ENCODE measurements around the gene ASB5. TPM values are rescaled to one million over a fixed set of nuclear protein-coding genes. Genes with fewer than 3 reads are reported as not detected.

Gene ASB5
- total RNA-seq, 6 experiments from 2014 or later, result 0.19 to 0.23 TPM; not detected in 4

- WGBS (ENCODE audit: insufficient coverage, low coverage, low lambda C conversion rate, missing lambda C conversion rate), result 71% methylated on average over 5 of the region's 5 CpGs
- no peak for TF ChIP-seq CTCF (IDR thresholded peaks at IDR 0.05)
- TF ChIP-seq POLR2A (IDR thresholded peaks at IDR 0.05), result no peak
- ATAC-seq (no peak), DNase-seq (no peak)
- intact Hi-C loops (cut with DNase I), result no loop called here
- Histone ChIP-seq H3K4me1 (no peaks in the 10 kb centered on the region), H3K4me3 (no peak overlapping the region), H3K27ac (no peak overlapping the region), H3K27me3 (no peaks in the 10 kb centered on the region), H3K36me3 (no peaks in the 10 kb centered on the region), H3K9me3 (no peaks in the 10 kb centered on the region)
Observed at GRCh38 chr4:176259330-176260090, 9.5 kb downstream of the ASB5 start.

GRCh38 chr4:176258135-176258534 lies 10.9 kb downstream of the ASB5 start:
- WGBS (ENCODE audit: insufficient coverage, low coverage, low lambda C conversion rate, missing lambda C conversion rate), result 59% methylated on average over 3 of the region's 3 CpGs
- ATAC-seq (no peak), DNase-seq (no peak)
- no peak overlapping the region for H3K4me3 ChIP-seq
- no peak overlapping the region for H3K27ac ChIP-seq
- H3K27me3 ChIP-seq, result no peaks in the 10 kb centered on the region
- no peaks in the 10 kb centered on the region for H3K9me3 ChIP-seq
- H3K4me1 ChIP-seq, result no peaks in the 10 kb centered on the region
- intact Hi-C loops (cut with DNase I), result no loop called here
- H3K36me3 ChIP-seq, result no peaks in the 10 kb centered on the region
- no peak for TF ChIP-seq CTCF (IDR thresholded peaks at IDR 0.05)
- TF ChIP-seq POLR2A (IDR thresholded peaks at IDR 0.05), result no peak

- intact Hi-C loops (cut with DNase I), result no loop called here
- no peak for TF ChIP-seq CTCF (IDR thresholded peaks at IDR 0.05)
- no peak for TF ChIP-seq POLR2A (IDR thresholded peaks at IDR 0.05)
- Histone ChIP-seq H3K4me1 (no peaks in the 10 kb centered on the region), H3K9me3 (no peaks in the 10 kb centered on the region), H3K4me3 (no peak overlapping the region), H3K27me3 (no peaks in the 10 kb centered on the region), H3K36me3 (no peaks in the 10 kb centered on the region), H3K27ac (no peak overlapping the region)
- ATAC-seq (no peak), DNase-seq (no peak)
- WGBS (ENCODE audit: insufficient coverage, low coverage, low lambda C conversion rate, missing lambda C conversion rate), result 42% methylated on average over 1 of the region's 1 CpG
Observed at GRCh38 chr4:176256921-176257320, 12.1 kb downstream of the ASB5 start.

GRCh38 chr4:176242764-176243347 lies 26.2 kb downstream of the ASB5 start:
- H3K27ac ChIP-seq, result no peak overlapping the region
- no peak overlapping the region for H3K4me3 ChIP-seq
- TF ChIP-seq CTCF (IDR thresholded peaks at IDR 0.05) (no peak), POLR2A (IDR thresholded peaks at IDR 0.05) (no peak)
- DNase-seq (no peak), ATAC-seq (no peak)
- WGBS (ENCODE audit: insufficient coverage, low coverage, low lambda C conversion rate, missing lambda C conversion rate), result 100% methylated on average over 1 of the region's 1 CpG
- H3K36me3 ChIP-seq, result no peaks in the 10 kb centered on the region
- intact Hi-C loops (cut with DNase I), result no loop called here
- no peaks in the 10 kb centered on the region for H3K27me3 ChIP-seq
- no peaks in the 10 kb centered on the region for H3K9me3 ChIP-seq
- no peaks in the 10 kb centered on the region for H3K4me1 ChIP-seq
